Tibial nerve (tissue), 4 donors: ENCODE results near the gene KRT77.

ENCODE experiments used
- EP300 ChIP-seq, 2 donors: sonication (generic); formaldehyde crosslinking; IDR thresholded peaks; one replicate each; pipeline ENCODE4 v1.6.1; 2017; ENCODE audit warnings: antibody characterized with exemption in 2 of 2, mild to moderate bottlenecking in 1 of 2
- POLR2A ChIP-seq, 2 donors: fragments of 450-650 bp; IDR thresholded peaks; one replicate each; pipeline ENCODE4 v1.6.1; 2017; ENCODE audit warnings: antibody characterized with exemption in 2 of 2, mild to moderate bottlenecking in 2 of 2, moderate library complexity in 2 of 2
- TF ChIP-seq, protein P1 (sequence below), 5 experiments: fragments of 200-600 bp in 3 of 5; fragments of 450-650 bp in 2 of 5; sonication (generic) in 3 of 5; IDR thresholded peaks; one replicate each; pipeline ENCODE4 v1.5.1; 2016 to 2019; ENCODE audit warnings: antibody characterized with exemption in 5 of 5, mild to moderate bottlenecking in 3 of 5, moderate library complexity in 2 of 5

- TF ChIP-seq, protein P1, sequence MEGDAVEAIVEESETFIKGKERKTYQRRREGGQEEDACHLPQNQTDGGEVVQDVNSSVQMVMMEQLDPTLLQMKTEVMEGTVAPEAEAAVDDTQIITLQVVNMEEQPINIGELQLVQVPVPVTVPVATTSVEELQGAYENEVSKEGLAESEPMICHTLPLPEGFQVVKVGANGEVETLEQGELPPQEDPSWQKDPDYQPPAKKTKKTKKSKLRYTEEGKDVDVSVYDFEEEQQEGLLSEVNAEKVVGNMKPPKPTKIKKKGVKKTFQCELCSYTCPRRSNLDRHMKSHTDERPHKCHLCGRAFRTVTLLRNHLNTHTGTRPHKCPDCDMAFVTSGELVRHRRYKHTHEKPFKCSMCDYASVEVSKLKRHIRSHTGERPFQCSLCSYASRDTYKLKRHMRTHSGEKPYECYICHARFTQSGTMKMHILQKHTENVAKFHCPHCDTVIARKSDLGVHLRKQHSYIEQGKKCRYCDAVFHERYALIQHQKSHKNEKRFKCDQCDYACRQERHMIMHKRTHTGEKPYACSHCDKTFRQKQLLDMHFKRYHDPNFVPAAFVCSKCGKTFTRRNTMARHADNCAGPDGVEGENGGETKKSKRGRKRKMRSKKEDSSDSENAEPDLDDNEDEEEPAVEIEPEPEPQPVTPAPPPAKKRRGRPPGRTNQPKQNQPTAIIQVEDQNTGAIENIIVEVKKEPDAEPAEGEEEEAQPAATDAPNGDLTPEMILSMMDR (IDR thresholded peaks at IDR 0.05): no peak
- TF ChIP-seq POLR2A (IDR thresholded peaks at IDR 0.05) (no peak), EP300 (IDR thresholded peaks at IDR 0.05) (no peak)
These were observed 29.5 kb downstream of the KRT77 start for GRCh38 chr12:52673713-52674432.
